Activated CD8-positive, alpha-beta T cell treated with anti-CD3 and anti-CD28 coated beads for 36 hours (primary cell): ENCODE results near the gene TMEM205. TPM values are rescaled to one million over a fixed set of nuclear protein-coding genes. Genes with fewer than 3 reads are reported as not detected.

Experiments
- ATAC-seq: fragments of 200-7000 bp; cut with Tn5 transposase; one replicate; pipeline ENCODE4 v1.10.0; 2021; ENCODE audit warnings: mild to moderate bottlenecking, moderate library complexity
- CTCF ChIA-PET: fragments of 350-600 bp; sonication (Branson Sonifier 250); formaldehyde crosslinking; loops from one replicate; lab custom pipeline; 2021; ENCODE audit warnings: antibody characterized with exemption; lab: Charles Lee
- POLR2A ChIA-PET: fragments of 350-600 bp; sonication (Branson Sonifier 250); formaldehyde crosslinking; loops from one replicate; lab custom pipeline; 2021; ENCODE audit warnings: antibody characterized with exemption; lab: Charles Lee
- DNase-seq: peaks from one replicate; pipeline ENCODE4 v3.0.0-alpha.2; 2020
- H3K27ac Mint-ChIP-seq: one replicate; pipeline ENCODE4 v1.8.0; 2021; ENCODE audit warnings: mild to moderate bottlenecking, mixed read lengths
- H3K27me3 Mint-ChIP-seq: one replicate; pipeline ENCODE4 v1.8.0; 2021; ENCODE audit warnings: mixed read lengths
- H3K36me3 Mint-ChIP-seq: one replicate; pipeline ENCODE4 v1.8.0; 2021; ENCODE audit warnings: low read depth, mixed read lengths
- H3K4me1 Mint-ChIP-seq: one replicate; pipeline ENCODE4 v1.8.0; 2021; ENCODE audit warnings: low read depth, mixed read lengths
- H3K4me3 Mint-ChIP-seq: one replicate; pipeline ENCODE4 v1.8.0; 2021; ENCODE audit warnings: mild to moderate bottlenecking, moderate library complexity, mixed read lengths
- H3K9me3 Mint-ChIP-seq: one replicate; pipeline ENCODE4 v1.8.0; 2021; ENCODE audit warnings: mixed read lengths
- CTCF ChIP-seq: fragments of 200-600 bp; IDR thresholded peaks from one replicate; pipeline ENCODE4 v1.8.0; 2022; ENCODE audit warnings: antibody characterized with exemption, mild to moderate bottlenecking
- intact Hi-C: fragments of 100-400 bp; cut with micrococcal nuclease; formaldehyde crosslinking; loops from one replicate; pipeline ENCODE4 v1.10.0; 2022
- total RNA-seq, 2 experiments: library from RNA; stranded (reverse); gene quantifications; one replicate each; pipeline ENCODE4 v1.2.3, GENCODE V29; 2021

TMEM205 gene
- total RNA-seq, 2 experiments from 2014 or later: 24.3 to 25.6 TPM

GRCh38 chr19:11384778-11385129, 38.7 kb upstream of the TMEM205 start:
- no peak for TF ChIP-seq CTCF
- Mint-ChIP-seq H3K27ac (no peak overlapping the region), H3K27me3 (peaks cover 13% of the 10 kb centered on the region), H3K4me1 (peaks cover 15% of the 10 kb centered on the region), H3K9me3 (no peaks in the 10 kb centered on the region), H3K4me3 (no peak overlapping the region), H3K36me3 (no peaks in the 10 kb centered on the region)
- POLR2A ChIA-PET: interaction anchor here (1.8 kb wide), 1 partner anchor 9 kb away, joined by 6 read pairs; no protein-coding TSS in a partner anchor
- intact Hi-C loops: no loop called here
- CTCF ChIA-PET: interaction anchor here (1.2 to 2.0 kb wide), 2 partner anchors 42 to 97 kb away, joined by 3 to 7 read pairs; no protein-coding TSS in a partner anchor
- ATAC-seq (no peak), DNase-seq (no peak)

- Mint-ChIP-seq H3K36me3 (peaks cover under 1% of the 10 kb centered on the region), H3K27me3 (peaks cover 13% of the 10 kb centered on the region), H3K9me3 (no peaks in the 10 kb centered on the region), H3K4me3 (peak overlapping the region; percentile 73), H3K4me1 (peaks cover 18% of the 10 kb centered on the region), H3K27ac (no peak overlapping the region)
- no peak for ATAC-seq
- no peak for DNase-seq
- CTCF ChIA-PET: interaction anchor here (1.0 to 4.4 kb wide), 13 partner anchors 9 to 175 kb away, joined by 3 to 38 read pairs (median 6); partner anchors contain the start of genes ELAVL3, ELOF1, ODAD3 and PRKCSH
- no peak for TF ChIP-seq CTCF
- POLR2A ChIA-PET: interaction anchor here (0.8 to 1.8 kb wide), 3 partner anchors 8 to 225 kb away, joined by 3 to 6 read pairs (median 3); no protein-coding TSS in a partner anchor
- intact Hi-C loops: no loop called here
Measured at GRCh38 chr19:11383706-11384048, 37.6 kb upstream of the TMEM205 start.

GRCh38 chr19:11382898-11383705, 37.0 kb upstream of the TMEM205 start:
- Mint-ChIP-seq H3K27ac (peak overlapping the region; percentile 67), H3K4me3 (peak overlapping the region; percentile 73), H3K27me3 (peaks cover 13% of the 10 kb centered on the region), H3K4me1 (peaks cover 23% of the 10 kb centered on the region), H3K9me3 (no peaks in the 10 kb centered on the region), H3K36me3 (peaks cover 6% of the 10 kb centered on the region)
- peak; percentile 90 for TF ChIP-seq CTCF
- intact Hi-C loops: no loop called here
- DNase-seq: peak; percentile 71
- no peak for ATAC-seq
- POLR2A ChIA-PET: interaction anchor here (0.6 to 2.3 kb wide), 6 partner anchors 8 to 637 kb away, joined by 3 to 8 read pairs (median 4); no protein-coding TSS in a partner anchor
- CTCF ChIA-PET: interaction anchor here (0.7 to 4.4 kb wide), 21 partner anchors 8 to 176 kb away, joined by 3 to 38 read pairs (median 4); partner anchors contain the start of genes ELAVL3, ELOF1, ODAD3 and PRKCSH

- H3K27me3 Mint-ChIP-seq: peaks cover 13% of the 10 kb centered on the region
- DNase-seq (peak; percentile 99), ATAC-seq (peak; percentile 86)
- peaks cover 17% of the 10 kb centered on the region for H3K36me3 Mint-ChIP-seq
- no peaks in the 10 kb centered on the region for H3K9me3 Mint-ChIP-seq
- peak; percentile 63 for TF ChIP-seq CTCF
- POLR2A ChIA-PET: interaction anchor here (0.8 to 2.3 kb wide), 9 partner anchors 26 to 259 kb away, joined by 3 to 26 read pairs (median 4); partner anchors contain the start of genes ODAD3, PRKCSH and RGL3
- intact Hi-C loops: no loop called here
- peak overlapping the region; percentile 96 for H3K27ac Mint-ChIP-seq
- peak overlapping the region; percentile 73 for H3K4me3 Mint-ChIP-seq
- H3K4me1 Mint-ChIP-seq: peaks cover 38% of the 10 kb centered on the region
- CTCF ChIA-PET: interaction anchor here (0.8 to 4.4 kb wide), 32 partner anchors 9 to 228 kb away, joined by 3 to 38 read pairs (median 4); partner anchors contain the start of genes CCDC159, ELAVL3, ODAD3 and PRKCSH
Measured at GRCh38 chr19:11380653-11381537, 34.8 kb upstream of the TMEM205 start.
